ENCODE measurements around the gene FBLN7.

The FBLN7 gene

GRCh38 chr2:112142525-112143078 is 4.4 kb downstream of the FBLN7 start:
- Mint-ChIP-seq H3K9me3 (no peaks in the 10 kb centered on the region), H3K27me3 (ENCODE audit: low read depth) (peaks cover 29% of the 10 kb centered on the region), H3K4me1 (peaks cover 10% of the 10 kb centered on the region), H3K4me3 (peak overlapping the region in 1 of 3 experiments; percentile 15), H3K27ac (no peak overlapping the region), H3K36me3 (ENCODE audit: low read depth) (no peaks in the 10 kb centered on the region)
- no peak for TF ChIP-seq CTCF (IDR thresholded peaks at IDR 0.05; ENCODE audit: unreplicated experiment in 3 of 3)

GRCh38 chr2:112143150-112143549 is 5.0 kb downstream of the FBLN7 start:
- H3K27ac Mint-ChIP-seq: no peak overlapping the region
- H3K27me3 Mint-ChIP-seq (ENCODE audit: low read depth): peaks cover 25% of the 10 kb centered on the region
- H3K4me3 Mint-ChIP-seq: no peak overlapping the region
- no peaks in the 10 kb centered on the region for H3K36me3 Mint-ChIP-seq (ENCODE audit: low read depth)
- H3K9me3 Mint-ChIP-seq: no peaks in the 10 kb centered on the region
- H3K4me1 Mint-ChIP-seq: peaks cover 16% of the 10 kb centered on the region
- TF ChIP-seq CTCF (IDR thresholded peaks at IDR 0.05; ENCODE audit: unreplicated experiment in 3 of 3): no peak

- Mint-ChIP-seq H3K27ac (no peak overlapping the region), H3K27me3 (ENCODE audit: low read depth) (peaks cover 25% of the 10 kb centered on the region), H3K9me3 (no peaks in the 10 kb centered on the region), H3K4me3 (no peak overlapping the region), H3K36me3 (ENCODE audit: low read depth) (no peaks in the 10 kb centered on the region), H3K4me1 (peaks cover 25% of the 10 kb centered on the region)
- TF ChIP-seq CTCF (IDR thresholded peaks at IDR 0.05; ENCODE audit: unreplicated experiment in 3 of 3): no peak
Measured at GRCh38 chr2:112144966-112145365, 6.8 kb downstream of the FBLN7 start.

GRCh38 chr2:112147382-112148168 is 9.4 kb downstream of the FBLN7 start:
- Mint-ChIP-seq H3K36me3 (ENCODE audit: low read depth) (no peaks in the 10 kb centered on the region), H3K9me3 (no peaks in the 10 kb centered on the region), H3K4me1 (peaks cover 30% of the 10 kb centered on the region), H3K27ac (peak overlapping the region; percentile 20 to 84 (median 76)), H3K27me3 (ENCODE audit: low read depth) (peaks cover 5% of the 10 kb centered on the region), H3K4me3 (peak overlapping the region in 2 of 3 experiments; percentile 9 to 13)
- TF ChIP-seq CTCF (IDR thresholded peaks at IDR 0.05; ENCODE audit: unreplicated experiment in 3 of 3): no peak

GRCh38 chr2:112148477-112148876 is 10.3 kb downstream of the FBLN7 start:
- Mint-ChIP-seq H3K4me1 (peaks cover 30% of the 10 kb centered on the region), H3K4me3 (no peak overlapping the region), H3K27ac (peak overlapping the region in 1 of 3 experiments; percentile 84), H3K27me3 (ENCODE audit: low read depth) (peaks cover 5% of the 10 kb centered on the region), H3K36me3 (ENCODE audit: low read depth) (no peaks in the 10 kb centered on the region), H3K9me3 (no peaks in the 10 kb centered on the region)
- TF ChIP-seq CTCF (IDR thresholded peaks at IDR 0.05; ENCODE audit: unreplicated experiment in 3 of 3): no peak

Measured in nephron (organoid).